H1 (cell line): ENCODE results near the gene DARS1. TPM values are rescaled to one million over a fixed set of nuclear protein-coding genes. Genes with fewer than 3 reads are reported as not detected.

Experiments used
- CTCF ChIA-PET: fragments of 300-600 bp; sonication (Branson Sonifier 250); formaldehyde crosslinking; loops from one replicate; lab custom pipeline; 2021; ENCODE audit not compliant: partially characterized antibody; lab: Charles Lee
- POLR2A ChIA-PET: fragments of 300-600 bp; sonication (Branson Sonifier 250); formaldehyde crosslinking; loops from one replicate; lab custom pipeline; 2021; ENCODE audit warnings: inconsistent platforms; ENCODE audit not compliant: partially characterized antibody; lab: Charles Lee
- DNase-seq, 2 experiments: peaks; one replicate each; pipeline versions ENCODE4 v3.0.0 to v3.0.0-alpha.2; 2010 to 2022; ENCODE audit warnings: low spot score in 2 of 2, low read depth in 1 of 2, mixed read lengths in 1 of 2
- FAIRE-seq: peaks from 2 replicates; lab custom pipeline; 2011; peaks lifted over from hg19 to GRCh38; lab: Jason Lieb, UNC
- H2AFZ ChIP-seq: 2 replicates; pipeline ENCODE4 v1.8.1; 2012; ENCODE audit warnings: low read length, inconsistent platforms
- H2AK5ac ChIP-seq: 2 replicates; pipeline ENCODE4 v1.6.1; 2013; ENCODE audit warnings: low read depth, low read length
- H2BK120ac ChIP-seq: replicated peaks from 2 replicates; pipeline ENCODE3; 2013; ENCODE audit warnings: low read depth, low read length, inconsistent platforms
- H2BK12ac ChIP-seq: 2 replicates; pipeline ENCODE4 v1.6.1; 2013; ENCODE audit warnings: low read depth, low read length
- H2BK15ac ChIP-seq: 2 replicates; pipeline ENCODE4 v1.6.1; 2013; ENCODE audit warnings: low read length
- H2BK20ac ChIP-seq: 2 replicates; pipeline ENCODE4 v1.6.1; 2013; ENCODE audit warnings: low read length
- H2BK5ac ChIP-seq: 2 replicates; pipeline ENCODE4 v1.6.1; 2013; ENCODE audit warnings: low read depth, low read length
- H3K14ac ChIP-seq: 2 replicates; pipeline ENCODE4 v1.6.1; 2013; ENCODE audit warnings: inconsistent platforms; ENCODE audit not compliant: insufficient read length
- H3K18ac ChIP-seq: 2 replicates; pipeline ENCODE4 v1.6.1; 2013; ENCODE audit warnings: low read length; ENCODE audit errors: extremely low read depth
- H3K23ac ChIP-seq: 2 replicates; pipeline ENCODE4 v1.6.1; 2013; ENCODE audit warnings: inconsistent platforms; ENCODE audit not compliant: insufficient read length
- H3K23me2 ChIP-seq: 2 replicates; pipeline ENCODE4 v1.6.1; 2013; ENCODE audit warnings: low read depth, low read length
- H3K27ac ChIP-seq: 2 replicates; pipeline ENCODE4 v1.6.1; 2011; ENCODE audit warnings: low read depth, low read length, inconsistent platforms
- H3K27me3 ChIP-seq, 4 experiments: replicated peaks in 1 of 4; 1 replicate in 1 of 4; 2 replicates in 3 of 4; pipeline versions ENCODE4 v1.6.1 to v1.8.1; 2011 to 2013; ENCODE audit warnings: low read length in 3 of 4, mild to moderate bottlenecking in 3 of 4, inconsistent platforms in 2 of 4, mixed read lengths in 2 of 4, moderate library complexity in 1 of 4; ENCODE audit not compliant: control insufficient read depth in 3 of 4, insufficient read depth in 3 of 4; ENCODE audit errors: extremely low read depth in 1 of 4
- H3K36me3 ChIP-seq, 4 experiments: 2 replicates each; pipeline versions ENCODE4 v1.6.1 to v1.8.1; 2011 to 2013; ENCODE audit warnings: mild to moderate bottlenecking in 4 of 4, low read length in 3 of 4, moderate library complexity in 2 of 4, control low read depth in 1 of 4, inconsistent platforms in 1 of 4; ENCODE audit not compliant: insufficient read depth in 4 of 4, control insufficient read depth in 2 of 4
- H3K4ac ChIP-seq: replicated peaks from 2 replicates; pipeline ENCODE3; 2013; ENCODE audit warnings: low read length, low read depth, mixed read lengths, inconsistent platforms; ENCODE audit not compliant: insufficient read length
- H3K4me1 ChIP-seq, 4 experiments: replicated peaks in 1 of 4; 1 replicate in 1 of 4; 2 replicates in 3 of 4; pipeline versions ENCODE4 v1.6.1 to v1.8.1; 2011 to 2013; ENCODE audit warnings: low read length in 3 of 4, inconsistent platforms in 2 of 4, mixed read lengths in 1 of 4; ENCODE audit not compliant: insufficient read depth in 4 of 4, control insufficient read depth in 3 of 4
- H3K4me2 ChIP-seq, 2 experiments: 2 replicates each; pipeline versions ENCODE4 v1.6.1 to v1.8.1; 2011 to 2013; ENCODE audit warnings: low read depth in 2 of 2, low read length in 2 of 2, control low read depth in 1 of 2, inconsistent platforms in 1 of 2, mild to moderate bottlenecking in 1 of 2; ENCODE audit not compliant: insufficient read depth in 1 of 2
- H3K4me3 ChIP-seq, 4 experiments: fragments of 200-600, 300-600 bp in 1 of 4; sonication (generic), shearing (Covaris generic), sonication (Bioruptor Twin) in 1 of 4; 2 replicates each; pipeline versions ENCODE4 v1.5.1 to v1.8.1; 2011 to 2016; ENCODE audit warnings: low read length in 4 of 4, low read depth in 3 of 4, control low read depth in 2 of 4, inconsistent platforms in 2 of 4, mild to moderate bottlenecking in 2 of 4, mixed read lengths in 1 of 4, moderate library complexity in 1 of 4; ENCODE audit not compliant: insufficient read depth in 2 of 4; ENCODE audit errors: extremely low read depth in 1 of 4
- H3K56ac ChIP-seq: replicated peaks from 2 replicates; pipeline ENCODE3; 2013; ENCODE audit warnings: low read depth, mild to moderate bottlenecking, mixed read lengths, low read length, inconsistent platforms; ENCODE audit not compliant: insufficient read length
- H3K79me1 ChIP-seq: 2 replicates; pipeline ENCODE4 v1.6.1; 2013; ENCODE audit warnings: low read depth, low read length, control low read depth
- H3K79me2 ChIP-seq, 2 experiments: 2 replicates each; pipeline versions ENCODE4 v1.6.1 to v1.8.1; 2012 to 2013; ENCODE audit warnings: low read length in 2 of 2, mild to moderate bottlenecking in 2 of 2, inconsistent platforms in 1 of 2; ENCODE audit not compliant: insufficient read depth in 2 of 2, control insufficient read depth in 1 of 2
- H3K9ac ChIP-seq, 4 experiments: replicated peaks in 1 of 4; 1 replicate in 1 of 4; 2 replicates in 3 of 4; pipeline versions ENCODE4 v1.6.1 to v1.8.1; 2011 to 2013; ENCODE audit warnings: low read depth in 3 of 4, low read length in 3 of 4, control low read depth in 2 of 4, mild to moderate bottlenecking in 2 of 4, moderate library complexity in 2 of 4, inconsistent platforms in 1 of 4; ENCODE audit errors: extremely low read depth in 1 of 4
- H3K9me3 ChIP-seq, 2 experiments: 2 replicates each; pipeline versions ENCODE4 v1.6.1 to v1.8.1; 2012 to 2013; ENCODE audit warnings: mild to moderate bottlenecking in 2 of 2, moderate library complexity in 2 of 2, control low read depth in 1 of 2, inconsistent platforms in 1 of 2, low read depth in 1 of 2, low read length in 1 of 2, mixed read lengths in 1 of 2; ENCODE audit not compliant: insufficient read depth in 2 of 2
- H4K20me1 ChIP-seq, 2 experiments: replicated peaks in 1 of 2; 2 replicates each; pipeline versions ENCODE3 to v1.8.1; 2011 to 2013; ENCODE audit warnings: inconsistent platforms in 2 of 2, low read length in 2 of 2, mild to moderate bottlenecking in 1 of 2; ENCODE audit not compliant: insufficient read depth in 2 of 2, control insufficient read depth in 1 of 2
- H4K5ac ChIP-seq: 2 replicates; pipeline ENCODE4 v1.6.1; 2013; ENCODE audit warnings: low read length, low read depth, mixed read lengths, inconsistent platforms; ENCODE audit not compliant: insufficient read length
- H4K8ac ChIP-seq: 2 replicates; pipeline ENCODE4 v1.8.0; 2013; ENCODE audit warnings: mild to moderate bottlenecking, moderate library complexity, low read length, inconsistent platforms; ENCODE audit not compliant: insufficient read depth; ENCODE audit errors: extremely low read depth
- H4K91ac ChIP-seq: replicated peaks from 2 replicates; pipeline ENCODE3; 2013; ENCODE audit warnings: low read length, mixed read lengths, inconsistent platforms; ENCODE audit not compliant: insufficient read length
- POLR2A ChIP-seq, 2 experiments: IDR thresholded peaks; 1 replicate in 1 of 2; 2 replicates in 1 of 2; pipeline ENCODE4 v1.6.1; 2011; ENCODE audit warnings: low read depth in 2 of 2, low read length in 2 of 2, mild to moderate bottlenecking in 2 of 2; ENCODE audit errors: control extremely low read depth in 1 of 2
- WGBS, 2 experiments: shearing (Covaris generic) in 1 of 2; methylation state at CpG; one replicate each; pipeline versions ENCODE4 v1.1.6 to v1.1.7; 2013 to 2015; ENCODE audit warnings: low lambda C conversion rate in 2 of 2, mixed read lengths in 2 of 2, inconsistent platforms in 1 of 2, low coverage in 1 of 2, missing lambda C conversion rate in 1 of 2; ENCODE audit not compliant: insufficient replicate concordance in 2 of 2, insufficient coverage in 1 of 2, insufficient read length in 1 of 2; ENCODE audit errors: extremely low coverage in 1 of 2, missing lambda C conversion rate in 1 of 2; 5-methylcytosine and 5-hydroxymethylcytosine counted together
- polyA plus RNA-seq, 7 experiments: library from polyadenylated mRNA; depleted of rRNA in 3 of 7; stranded (reverse) in 5 of 7; unstranded in 2 of 7; fragments of >200 nt in 5 of 7; fragments of 200-250 nt in 2 of 7; gene quantifications; 1 replicate in 5 of 7; 2 replicates in 1 of 7; 4 replicates in 1 of 7; pipeline versions ENCODE4 v1.2.1 to v1.2.3, GENCODE V29; 2011 to 2013; ENCODE audit warnings: missing spikeins in 2 of 7, mixed read lengths in 2 of 7
- total RNA-seq: library from RNA; stranded (reverse); fragmentation: NEBNext Ultra II Directional; extraction: Animal tissue kit (Norgen Biotek cat#: 25700); gene quantifications from 2 replicates; pipeline ENCODE4 v1.2.1, GENCODE V29; 2021

Gene DARS1
- total and polyA plus RNA-seq, 2 of the 8 experiments (the other 6 are each of a cell fraction or from before 2014, with no cell fraction given): 61.7 to 85.9 TPM

- Histone ChIP-seq H3K18ac (no peak overlapping the region), H3K4ac (no peak overlapping the region), H3K4me3 (no peak overlapping the region), H4K91ac (no peak overlapping the region), H2BK12ac (no peak overlapping the region), H2AK5ac (no peak overlapping the region), H3K23me2 (no peaks in the 10 kb centered on the region), H3K27ac (no peak overlapping the region), H4K20me1 (no peaks in the 10 kb centered on the region), H2BK15ac (no peak overlapping the region), H3K9me3 (no peaks in the 10 kb centered on the region), H2AFZ (no peak overlapping the region), H3K14ac (no peak overlapping the region), H3K56ac (no peak overlapping the region), H3K79me2 (no peaks in the 10 kb centered on the region), H3K4me1 (peaks cover 2 to 13% (median 5%) of the 10 kb centered on the region in 4 experiments; a peak in 4 of 7 replicates), H3K23ac (no peak overlapping the region), H4K5ac (no peak overlapping the region), H3K79me1 (no peaks in the 10 kb centered on the region), H2BK5ac (no peak overlapping the region), H3K27me3 (no peaks in the 10 kb centered on the region), H3K9ac (no peak overlapping the region), H3K36me3 (no peaks in the 10 kb centered on the region), H2BK120ac (no peak overlapping the region), H3K4me2 (no peak overlapping the region), H4K8ac (no peak overlapping the region), H2BK20ac (no peak overlapping the region)
- no peak for DNase-seq
- WGBS, 2 experiments: 81% methylated on average over 3 of the region's 3 CpGs; no CpG with 5 or more reads in 1 of the 2 experiments
- FAIRE-seq: no peak
- no peak for TF ChIP-seq POLR2A (IDR thresholded peaks at IDR 0.05; ENCODE audit: control extremely low read depth in 1 of 2, low read depth in 2 of 2, low read length in 2 of 2)
- ChIA-PET CTCF (interaction anchor here (0.6 to 1.3 kb wide), 3 partner anchors 102 to 364 kb away, joined by 3 to 4 read pairs (median 4); no protein-coding TSS in a partner anchor), POLR2A (no interaction called here)
Observed at GRCh38 chr2:136016836-136017235, 31.4 kb upstream of the DARS1 start.
